ENCODE data around the gene B2M.

- TF ChIP-seq, protein P1, sequence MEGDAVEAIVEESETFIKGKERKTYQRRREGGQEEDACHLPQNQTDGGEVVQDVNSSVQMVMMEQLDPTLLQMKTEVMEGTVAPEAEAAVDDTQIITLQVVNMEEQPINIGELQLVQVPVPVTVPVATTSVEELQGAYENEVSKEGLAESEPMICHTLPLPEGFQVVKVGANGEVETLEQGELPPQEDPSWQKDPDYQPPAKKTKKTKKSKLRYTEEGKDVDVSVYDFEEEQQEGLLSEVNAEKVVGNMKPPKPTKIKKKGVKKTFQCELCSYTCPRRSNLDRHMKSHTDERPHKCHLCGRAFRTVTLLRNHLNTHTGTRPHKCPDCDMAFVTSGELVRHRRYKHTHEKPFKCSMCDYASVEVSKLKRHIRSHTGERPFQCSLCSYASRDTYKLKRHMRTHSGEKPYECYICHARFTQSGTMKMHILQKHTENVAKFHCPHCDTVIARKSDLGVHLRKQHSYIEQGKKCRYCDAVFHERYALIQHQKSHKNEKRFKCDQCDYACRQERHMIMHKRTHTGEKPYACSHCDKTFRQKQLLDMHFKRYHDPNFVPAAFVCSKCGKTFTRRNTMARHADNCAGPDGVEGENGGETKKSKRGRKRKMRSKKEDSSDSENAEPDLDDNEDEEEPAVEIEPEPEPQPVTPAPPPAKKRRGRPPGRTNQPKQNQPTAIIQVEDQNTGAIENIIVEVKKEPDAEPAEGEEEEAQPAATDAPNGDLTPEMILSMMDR (IDR thresholded peaks at IDR 0.05) = peak; percentile 91 to 97
- TF ChIP-seq EP300 (IDR thresholded peaks at IDR 0.05) (no peak), POLR2A (IDR thresholded peaks at IDR 0.05) (peak; percentile 80 to 93)
Observed at GRCh38 chr15:44663410-44664308, 47.7 kb upstream of the B2M start, which contains the start of gene SPG11.

Data from suprapubic skin (tissue), 3 donors.